K562 (cell line): Measurements from ENCODE around the gene P3H1. TPM values are rescaled to one million over a fixed set of nuclear protein-coding genes. Genes with fewer than 3 reads are reported as not detected.

Experiments used
- BHLHE40 ChIP-seq: IDR thresholded peaks from 2 replicates; pipeline ENCODE4 v1.6.1; 2011; ENCODE audit warnings: low read length, improper control_type of control experiment
- CEBPB ChIP-seq: fragments of 450-650 bp; IDR thresholded peaks from 2 replicates; pipeline ENCODE4 v1.6.1; 2016; ENCODE audit warnings: missing genetic modification characterization, missing compliant biosample characterization
- MCM2 ChIP-seq: fragments of 450-650 bp; IDR thresholded peaks from 2 replicates; pipeline ENCODE4 v1.6.1; 2017; ENCODE audit warnings: low read depth, mild to moderate bottlenecking
- NR4A1 ChIP-seq, 2 experiments: fragments of 250-450 bp in 1 of 2; fragments of 450-650 bp in 1 of 2; sonication (Bioruptor Pico) in 1 of 2; IDR thresholded peaks; 2 replicates each; pipeline versions ENCODE4 v1.4.0 to v1.6.1; 2016 to 2020; ENCODE audit warnings: mild to moderate bottlenecking in 2 of 2, missing compliant biosample characterization in 1 of 2, missing genetic modification characterization in 1 of 2, moderate library complexity in 1 of 2
- PBX2 ChIP-seq, 2 experiments: IDR thresholded peaks in 1 of 2; conservative IDR thresholded peaks in 1 of 2; 2 replicates each; pipeline ENCODE4 v1.6.1; 2016; ENCODE audit warnings: low read depth in 2 of 2, mild to moderate bottlenecking in 1 of 2, missing compliant biosample characterization in 1 of 2, missing genetic modification characterization in 1 of 2, moderate library complexity in 1 of 2
- POLR2B ChIP-seq: fragments of 450-650 bp; IDR thresholded peaks from 2 replicates; pipeline ENCODE4 v1.6.1; 2018; ENCODE audit warnings: low read depth; ENCODE audit not compliant: partially characterized antibody
- RERE ChIP-seq: sonication (generic); formaldehyde crosslinking; IDR thresholded peaks from 2 replicates; pipeline ENCODE4 v1.8.0; 2023; ENCODE audit warnings: missing genetic modification reagents, mild to moderate bottlenecking, borderline replicate concordance
- SMAD3 ChIP-seq: fragments of 450-650 bp; formaldehyde crosslinking; conservative IDR thresholded peaks from 2 replicates; pipeline ENCODE4 v1.4.0; 2020; ENCODE audit warnings: mild to moderate bottlenecking
- ZFP36 ChIP-seq: fragments of 150-350 bp; IDR thresholded peaks from 2 replicates; pipeline ENCODE4 v1.6.1; 2018; ENCODE audit warnings: low read length, low read depth; ENCODE audit not compliant: partially characterized antibody
- ZNF282 ChIP-seq: sonication (generic); formaldehyde crosslinking; IDR thresholded peaks from 2 replicates; pipeline ENCODE4 v1.8.1; 2023; ENCODE audit warnings: missing genetic modification reagents
- polyA plus RNA-seq, 8 experiments: library from polyadenylated mRNA; depleted of rRNA in 4 of 8; stranded (reverse) in 5 of 8; unstranded in 3 of 8; fragments of >200 nt; fragmentation: Nextera tagmentation in 2 of 8; fragmentation: Illumina TruSeq in 1 of 8; extraction: Ambion mirVana in 2 of 8; extraction: Trizol in 1 of 8; gene quantifications; 2 replicates each; pipeline versions ENCODE4 v1.2.1 to v1.2.3, GENCODE V29; 2011 to 2014; ENCODE audit warnings: inconsistent platforms in 1 of 8, missing spikeins in 1 of 8
- total RNA-seq, 7 experiments: library from RNA; depleted of rRNA in 6 of 7; stranded (reverse); fragments of >200 nt in 6 of 7; fragmentation: Illumina TruSeq in 2 of 7; extraction: Trizol in 2 of 7; gene quantifications; 2 replicates each; pipeline versions ENCODE4 v1.2.1 to v1.2.3, GENCODE V29; 2011 to 2021; ENCODE audit warnings: low replicate concordance in 1 of 7

P3H1 gene
- total and polyA plus RNA-seq, 9 of the 15 experiments (the other 6 are each of a cell fraction or from before 2014, with no cell fraction given) = 1.7 to 81.7 (median 45.7) TPM

- TF ChIP-seq PBX2 (CRISPR knock-in tag; IDR thresholded peaks at IDR 0.05; ENCODE audit: low read depth) = no peak
- TF ChIP-seq PBX2 (tag; conservative IDR thresholded peaks at IDR 0.05; ENCODE audit: low read depth) = no peak
- TF ChIP-seq RERE = no peak
- no peak for TF ChIP-seq SMAD3 (CRISPR knock-in tag)
- no peak for TF ChIP-seq NR4A1 (CRISPR knock-in tag; IDR thresholded peaks at IDR 0.05)
- no peak for TF ChIP-seq NR4A1 (tag; IDR thresholded peaks at IDR 0.05)
- TF ChIP-seq ZFP36 = no peak
- no peak for TF ChIP-seq ZNF282
- TF ChIP-seq BHLHE40 = no peak
- TF ChIP-seq MCM2 = no peak
- TF ChIP-seq POLR2B = no peak
- TF ChIP-seq CEBPB (tag) = no peak
These were observed 13.3 kb upstream of the P3H1 start (continued) for GRCh38 chr1:42780176-42780575.
